Stimulated activated CD8-positive, alpha-beta memory T cell treated with anti-CD3 and anti-CD28 coated beads, Interleukin-15, amount 100 ng/mL, for 1 hour (primary cell): ENCODE results near the gene DLGAP1.
"Not testable (repeated sequence)": the region's sequence is repeated elsewhere in the genome, so short reads cannot be mapped to it uniquely, and the experiment has no call there.

Experiments used
- DNase-seq: peaks from one replicate; pipeline ENCODE4 v3.0.0-alpha.2; 2020; ENCODE audit warnings: low read depth

Gene DLGAP1

GRCh38 chr18:3720818-3721545, 734.1 kb downstream of the DLGAP1 start:
- no peak for DNase-seq

- DNase-seq: no peak
Measured at GRCh38 chr18:3720159-3720558, 734.9 kb downstream of the DLGAP1 start.

- DNase-seq: no peak
Measured at GRCh38 chr18:3717376-3718025, 737.6 kb downstream of the DLGAP1 start.

GRCh38 chr18:3716116-3716660, 738.9 kb downstream of the DLGAP1 start:
- no peak for DNase-seq

GRCh38 chr18:3715231-3716080, 739.7 kb downstream of the DLGAP1 start:
- no peak for DNase-seq

GRCh38 chr18:3713708-3714107, 741.4 kb downstream of the DLGAP1 start:
- DNase-seq: no peak

GRCh38 chr18:3713166-3713565, 741.9 kb downstream of the DLGAP1 start:
- no peak for DNase-seq

GRCh38 chr18:3712491-3712890, 742.6 kb downstream of the DLGAP1 start:
- DNase-seq: no peak

- DNase-seq: no peak
Measured at GRCh38 chr18:3710712-3711301, 744.3 kb downstream of the DLGAP1 start.

- no peak for DNase-seq
Measured at GRCh38 chr18:3709205-3709604, 745.9 kb downstream of the DLGAP1 start.

GRCh38 chr18:3706279-3707097, 748.6 kb downstream of the DLGAP1 start:
- DNase-seq: no peak

GRCh38 chr18:3704556-3705344, 750.4 kb downstream of the DLGAP1 start:
- no peak for DNase-seq

- DNase-seq: no peak
Measured at GRCh38 chr18:3703732-3704176, 751.4 kb downstream of the DLGAP1 start.

- DNase-seq: not testable (repeated sequence)
Measured at GRCh38 chr18:3699707-3700567, 755.2 kb downstream of the DLGAP1 start.

- DNase-seq: not testable (repeated sequence)
Measured at GRCh38 chr18:3694030-3694778, 760.9 kb downstream of the DLGAP1 start.

- DNase-seq: no peak
Measured at GRCh38 chr18:3693410-3693809, 761.7 kb downstream of the DLGAP1 start.

- no peak for DNase-seq
Measured at GRCh38 chr18:3692691-3693090, 762.4 kb downstream of the DLGAP1 start.

- no peak for DNase-seq
Measured at GRCh38 chr18:3692113-3692621, 762.9 kb downstream of the DLGAP1 start.
